IPS-NIHi11 (cell line): ENCODE measurements around the gene FAM72C.
"Not testable (repeated sequence)": the region's sequence is repeated elsewhere in the genome, so short reads cannot be mapped to it uniquely, and the experiment has no call there.

Source experiments
- DNase-seq: peaks from one replicate; pipeline ENCODE4 v3.0.0; 2012; ENCODE audit warnings: mixed read lengths, low spot score

The FAM72C gene

GRCh38 chr1:143971924-143972700 is at the start of gene FAM72C:
FAM72C (minus strand) TSS chr1:143971986; CDS start chr1:143971141, 845 bp downstream.
- DNase-seq, result not testable (repeated sequence)

- DNase-seq, result not testable (repeated sequence)
These were observed 48.4 kb upstream of the FAM72C start for GRCh38 chr1:144020001-144020738.

GRCh38 chr1:144019101-144019500 is 47.3 kb upstream of the FAM72C start:
- DNase-seq, result not testable (repeated sequence)

- DNase-seq, result not testable (repeated sequence)
These were observed 43.6 kb upstream of the FAM72C start for GRCh38 chr1:144015180-144015966.

- not testable (repeated sequence) for DNase-seq
These were observed 42.7 kb upstream of the FAM72C start for GRCh38 chr1:144014528-144014927.

- DNase-seq, result not testable (repeated sequence)
These were observed 42.3 kb upstream of the FAM72C start for GRCh38 chr1:144014121-144014520.

- not testable (repeated sequence) for DNase-seq
These were observed 40.5 kb upstream of the FAM72C start for GRCh38 chr1:144012168-144012733.

- DNase-seq, result not testable (repeated sequence)
These were observed 37.6 kb upstream of the FAM72C start for GRCh38 chr1:144009410-144009809.

- DNase-seq, result not testable (repeated sequence)
These were observed 32.5 kb upstream of the FAM72C start for GRCh38 chr1:144004259-144004658.

GRCh38 chr1:144003306-144004029 is 31.7 kb upstream of the FAM72C start:
- DNase-seq, result not testable (repeated sequence)

- not testable (repeated sequence) for DNase-seq
These were observed 30.5 kb upstream of the FAM72C start for GRCh38 chr1:144002141-144002881.

GRCh38 chr1:144001077-144001476 is 29.3 kb upstream of the FAM72C start:
- not testable (repeated sequence) for DNase-seq

GRCh38 chr1:143996020-143996419 is 24.2 kb upstream of the FAM72C start:
- not testable (repeated sequence) for DNase-seq

- DNase-seq, result not testable (repeated sequence)
These were observed 21.6 kb upstream of the FAM72C start for GRCh38 chr1:143993301-143993907.

GRCh38 chr1:143990699-143991098 is 18.9 kb upstream of the FAM72C start:
- DNase-seq, result not testable (repeated sequence)

GRCh38 chr1:143989719-143990118 is 17.9 kb upstream of the FAM72C start:
- not testable (repeated sequence) for DNase-seq

- not testable (repeated sequence) for DNase-seq
These were observed 17.6 kb upstream of the FAM72C start for GRCh38 chr1:143989427-143989712.

- not testable (repeated sequence) for DNase-seq
These were observed 17.0 kb upstream of the FAM72C start for GRCh38 chr1:143988602-143989426.

- DNase-seq, result not testable (repeated sequence)
These were observed 16.1 kb upstream of the FAM72C start for GRCh38 chr1:143987868-143988267.
